OCI-LY1 (cell line): ENCODE results near the gene MAGI2.

Experiments used
- CTCF ChIP-seq: fragments of 200-600 bp; sonication (generic), shearing (Covaris generic); IDR thresholded peaks from 2 replicates; pipeline ENCODE4 v1.5.1; 2017; ENCODE audit warnings: mild to moderate bottlenecking, antibody characterized with exemption, low read length, moderate library complexity, mixed read lengths
- EZH2 ChIP-seq: fragments of 200-600 bp; sonication (generic), shearing (Covaris generic); IDR thresholded peaks from 2 replicates; pipeline ENCODE4 v1.8.0; 2017; ENCODE audit warnings: borderline replicate concordance, mixed run types, mild to moderate bottlenecking, antibody characterized with exemption, low read length, moderate library complexity, mixed read lengths

- TF ChIP-seq EZH2 (no peak), CTCF (no peak)
These were observed 1.8 kb upstream of the MAGI2 start for GRCh38 chr7:79455173-79455790.
